ENCODE measurements around the gene DDX3X. TPM values are rescaled to one million over a fixed set of nuclear protein-coding genes. Genes with fewer than 3 reads are reported as not detected.

The DDX3X gene
- total and polyA plus RNA-seq, 10 of the 15 experiments (the other 5 are each of a cell fraction or from before 2014, with no cell fraction given) = 52.0 to 283 (median 172) TPM

DNA sequence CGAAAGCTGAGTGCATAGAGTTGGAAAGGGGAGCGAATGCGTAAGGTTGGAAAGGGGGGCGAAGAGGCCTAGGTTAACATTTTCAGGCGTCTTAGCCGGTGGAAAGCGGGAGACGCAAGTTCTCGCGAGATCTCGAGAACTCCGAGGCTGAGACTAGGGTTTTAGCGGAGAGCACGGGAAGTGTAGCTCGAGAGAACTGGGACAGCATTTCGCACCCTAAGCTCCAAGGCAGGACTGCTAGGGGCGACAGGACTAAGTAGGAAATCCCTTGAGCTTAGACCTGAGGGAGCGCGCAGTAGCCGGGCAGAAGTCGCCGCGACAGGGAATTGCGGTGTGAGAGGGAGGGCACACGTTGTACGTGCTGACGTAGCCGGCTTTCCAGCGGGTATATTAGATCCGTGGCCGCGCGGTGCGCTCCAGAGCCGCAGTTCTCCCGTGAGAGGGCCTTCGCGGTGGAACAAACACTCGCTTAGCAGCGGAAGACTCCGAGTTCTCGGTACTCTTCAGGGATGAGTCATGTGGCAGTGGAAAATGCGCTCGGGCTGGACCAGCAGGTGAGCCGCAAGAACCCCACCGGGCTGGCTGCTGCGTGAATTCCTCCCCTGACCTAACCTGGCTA is at the start of gene DDX3X (continued):
- TF ChIP-seq, protein P1, sequence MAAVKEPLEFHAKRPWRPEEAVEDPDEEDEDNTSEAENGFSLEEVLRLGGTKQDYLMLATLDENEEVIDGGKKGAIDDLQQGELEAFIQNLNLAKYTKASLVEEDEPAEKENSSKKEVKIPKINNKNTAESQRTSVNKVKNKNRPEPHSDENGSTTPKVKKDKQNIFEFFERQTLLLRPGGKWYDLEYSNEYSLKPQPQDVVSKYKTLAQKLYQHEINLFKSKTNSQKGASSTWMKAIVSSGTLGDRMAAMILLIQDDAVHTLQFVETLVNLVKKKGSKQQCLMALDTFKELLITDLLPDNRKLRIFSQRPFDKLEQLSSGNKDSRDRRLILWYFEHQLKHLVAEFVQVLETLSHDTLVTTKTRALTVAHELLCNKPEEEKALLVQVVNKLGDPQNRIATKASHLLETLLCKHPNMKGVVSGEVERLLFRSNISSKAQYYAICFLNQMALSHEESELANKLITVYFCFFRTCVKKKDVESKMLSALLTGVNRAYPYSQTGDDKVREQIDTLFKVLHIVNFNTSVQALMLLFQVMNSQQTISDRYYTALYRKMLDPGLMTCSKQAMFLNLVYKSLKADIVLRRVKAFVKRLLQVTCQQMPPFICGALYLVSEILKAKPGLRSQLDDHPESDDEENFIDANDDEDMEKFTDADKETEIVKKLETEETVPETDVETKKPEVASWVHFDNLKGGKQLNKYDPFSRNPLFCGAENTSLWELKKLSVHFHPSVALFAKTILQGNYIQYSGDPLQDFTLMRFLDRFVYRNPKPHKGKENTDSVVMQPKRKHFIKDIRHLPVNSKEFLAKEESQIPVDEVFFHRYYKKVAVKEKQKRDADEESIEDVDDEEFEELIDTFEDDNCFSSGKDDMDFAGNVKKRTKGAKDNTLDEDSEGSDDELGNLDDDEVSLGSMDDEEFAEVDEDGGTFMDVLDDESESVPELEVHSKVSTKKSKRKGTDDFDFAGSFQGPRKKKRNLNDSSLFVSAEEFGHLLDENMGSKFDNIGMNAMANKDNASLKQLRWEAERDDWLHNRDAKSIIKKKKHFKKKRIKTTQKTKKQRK (IDR thresholded peaks at IDR 0.05; ENCODE audit: low read depth, low read length) = no peak
- TF ChIP-seq TCF3 (IDR thresholded peaks at IDR 0.05; ENCODE audit: borderline replicate concordance, insufficient read depth, low read depth, low read length) = peak; percentile 95; the same call in 1 of the 2 replicates
- no peak for TF ChIP-seq RBBP5 (conservative IDR thresholded peaks at IDR 0.05)
- 0 out of 2 replicates have a peak, but pooled peaks have one; percentile 28 for TF ChIP-seq MEF2A (IDR thresholded peaks at IDR 0.05; ENCODE audit: insufficient read depth, low read depth, low read length)
- TF ChIP-seq RCOR1 (conservative IDR thresholded peaks at IDR 0.05; ENCODE audit: low read depth, low read length) = no peak; the same call in 1 of the 2 replicates
- TF ChIP-seq ATF7 (IDR thresholded peaks at IDR 0.05; ENCODE audit: low read depth) = peak; percentile 62
- peak; percentile 63 for TF ChIP-seq BACH1 (IDR thresholded peaks at IDR 0.05; ENCODE audit: borderline replicate concordance)
- peak; percentile 9 to 56; a peak in 2 of 3 replicates for TF ChIP-seq EGR1 (IDR thresholded peaks at IDR 0.05; ENCODE audit: borderline replicate concordance in 1 of 2, low read depth in 2 of 2, low read length in 2 of 2)
- TF ChIP-seq, protein P2, sequence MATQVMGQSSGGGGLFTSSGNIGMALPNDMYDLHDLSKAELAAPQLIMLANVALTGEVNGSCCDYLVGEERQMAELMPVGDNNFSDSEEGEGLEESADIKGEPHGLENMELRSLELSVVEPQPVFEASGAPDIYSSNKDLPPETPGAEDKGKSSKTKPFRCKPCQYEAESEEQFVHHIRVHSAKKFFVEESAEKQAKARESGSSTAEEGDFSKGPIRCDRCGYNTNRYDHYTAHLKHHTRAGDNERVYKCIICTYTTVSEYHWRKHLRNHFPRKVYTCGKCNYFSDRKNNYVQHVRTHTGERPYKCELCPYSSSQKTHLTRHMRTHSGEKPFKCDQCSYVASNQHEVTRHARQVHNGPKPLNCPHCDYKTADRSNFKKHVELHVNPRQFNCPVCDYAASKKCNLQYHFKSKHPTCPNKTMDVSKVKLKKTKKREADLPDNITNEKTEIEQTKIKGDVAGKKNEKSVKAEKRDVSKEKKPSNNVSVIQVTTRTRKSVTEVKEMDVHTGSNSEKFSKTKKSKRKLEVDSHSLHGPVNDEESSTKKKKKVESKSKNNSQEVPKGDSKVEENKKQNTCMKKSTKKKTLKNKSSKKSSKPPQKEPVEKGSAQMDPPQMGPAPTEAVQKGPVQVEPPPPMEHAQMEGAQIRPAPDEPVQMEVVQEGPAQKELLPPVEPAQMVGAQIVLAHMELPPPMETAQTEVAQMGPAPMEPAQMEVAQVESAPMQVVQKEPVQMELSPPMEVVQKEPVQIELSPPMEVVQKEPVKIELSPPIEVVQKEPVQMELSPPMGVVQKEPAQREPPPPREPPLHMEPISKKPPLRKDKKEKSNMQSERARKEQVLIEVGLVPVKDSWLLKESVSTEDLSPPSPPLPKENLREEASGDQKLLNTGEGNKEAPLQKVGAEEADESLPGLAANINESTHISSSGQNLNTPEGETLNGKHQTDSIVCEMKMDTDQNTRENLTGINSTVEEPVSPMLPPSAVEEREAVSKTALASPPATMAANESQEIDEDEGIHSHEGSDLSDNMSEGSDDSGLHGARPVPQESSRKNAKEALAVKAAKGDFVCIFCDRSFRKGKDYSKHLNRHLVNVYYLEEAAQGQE (IDR thresholded peaks at IDR 0.05; ENCODE audit: low read depth, low read length) = peak; percentile 6; the same call in 1 of the 2 replicates
- TF ChIP-seq POLR2A (IDR thresholded peaks at IDR 0.05; ENCODE audit: low read depth, low read length) = peak; percentile 98
- TF ChIP-seq PAX5 (IDR thresholded peaks at IDR 0.05; ENCODE audit: borderline replicate concordance, low read depth, low read length) = peak; percentile 74; the same call in 1 of the 2 replicates
- TF ChIP-seq CREM (IDR thresholded peaks at IDR 0.05; ENCODE audit: low read depth) = peak; percentile 75
- peak in 1 of 2 experiments; percentile 4; a peak in 1 of 4 replicates for TF ChIP-seq EP300 (IDR thresholded peaks at IDR 0.05; ENCODE audit: borderline replicate concordance in 1 of 2, control insufficient read depth in 1 of 2, low read depth in 2 of 2, low read length in 2 of 2)
- no peak for TF ChIP-seq RUNX3 (IDR thresholded peaks at IDR 0.05; ENCODE audit: low read length)
- no peak for TF ChIP-seq YBX1 (IDR thresholded peaks at IDR 0.05)
- TF ChIP-seq SP1 (IDR thresholded peaks at IDR 0.05; ENCODE audit: low read depth, low read length) = peak; percentile 39
- TF ChIP-seq, protein P3, sequence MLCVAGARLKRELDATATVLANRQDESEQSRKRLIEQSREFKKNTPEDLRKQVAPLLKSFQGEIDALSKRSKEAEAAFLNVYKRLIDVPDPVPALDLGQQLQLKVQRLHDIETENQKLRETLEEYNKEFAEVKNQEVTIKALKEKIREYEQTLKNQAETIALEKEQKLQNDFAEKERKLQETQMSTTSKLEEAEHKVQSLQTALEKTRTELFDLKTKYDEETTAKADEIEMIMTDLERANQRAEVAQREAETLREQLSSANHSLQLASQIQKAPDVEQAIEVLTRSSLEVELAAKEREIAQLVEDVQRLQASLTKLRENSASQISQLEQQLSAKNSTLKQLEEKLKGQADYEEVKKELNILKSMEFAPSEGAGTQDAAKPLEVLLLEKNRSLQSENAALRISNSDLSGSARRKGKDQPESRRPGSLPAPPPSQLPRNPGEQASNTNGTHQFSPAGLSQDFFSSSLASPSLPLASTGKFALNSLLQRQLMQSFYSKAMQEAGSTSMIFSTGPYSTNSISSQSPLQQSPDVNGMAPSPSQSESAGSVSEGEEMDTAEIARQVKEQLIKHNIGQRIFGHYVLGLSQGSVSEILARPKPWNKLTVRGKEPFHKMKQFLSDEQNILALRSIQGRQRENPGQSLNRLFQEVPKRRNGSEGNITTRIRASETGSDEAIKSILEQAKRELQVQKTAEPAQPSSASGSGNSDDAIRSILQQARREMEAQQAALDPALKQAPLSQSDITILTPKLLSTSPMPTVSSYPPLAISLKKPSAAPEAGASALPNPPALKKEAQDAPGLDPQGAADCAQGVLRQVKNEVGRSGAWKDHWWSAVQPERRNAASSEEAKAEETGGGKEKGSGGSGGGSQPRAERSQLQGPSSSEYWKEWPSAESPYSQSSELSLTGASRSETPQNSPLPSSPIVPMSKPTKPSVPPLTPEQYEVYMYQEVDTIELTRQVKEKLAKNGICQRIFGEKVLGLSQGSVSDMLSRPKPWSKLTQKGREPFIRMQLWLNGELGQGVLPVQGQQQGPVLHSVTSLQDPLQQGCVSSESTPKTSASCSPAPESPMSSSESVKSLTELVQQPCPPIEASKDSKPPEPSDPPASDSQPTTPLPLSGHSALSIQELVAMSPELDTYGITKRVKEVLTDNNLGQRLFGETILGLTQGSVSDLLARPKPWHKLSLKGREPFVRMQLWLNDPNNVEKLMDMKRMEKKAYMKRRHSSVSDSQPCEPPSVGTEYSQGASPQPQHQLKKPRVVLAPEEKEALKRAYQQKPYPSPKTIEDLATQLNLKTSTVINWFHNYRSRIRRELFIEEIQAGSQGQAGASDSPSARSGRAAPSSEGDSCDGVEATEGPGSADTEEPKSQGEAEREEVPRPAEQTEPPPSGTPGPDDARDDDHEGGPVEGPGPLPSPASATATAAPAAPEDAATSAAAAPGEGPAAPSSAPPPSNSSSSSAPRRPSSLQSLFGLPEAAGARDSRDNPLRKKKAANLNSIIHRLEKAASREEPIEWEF (IDR thresholded peaks at IDR 0.05; ENCODE audit: insufficient replicate concordance, low read depth, low read length) = no peak
- TF ChIP-seq HCFC1 (IDR thresholded peaks at IDR 0.05; ENCODE audit: low read length) = peak; percentile 44
- peak; percentile 95 for TF ChIP-seq HDAC6 (IDR thresholded peaks at IDR 0.05; ENCODE audit: unreplicated experiment)

Measured in GM12878 (cell line).